H9 (cell line): Measurements from ENCODE around the gene RNF217. TPM values are rescaled to one million over a fixed set of nuclear protein-coding genes. Genes with fewer than 3 reads are reported as not detected.
"Not testable (repeated sequence)": the region's sequence is repeated elsewhere in the genome, so short reads cannot be mapped to it uniquely, and the experiment has no call there.

Experiments
- DNase-seq: peaks from one replicate; pipeline ENCODE4 v3.0.0-alpha.2; 2017
- H2AFZ ChIP-seq: one replicate; pipeline ENCODE4 v1.6.1; 2013; ENCODE audit warnings: mild to moderate bottlenecking, low read length, control low read depth, moderate library complexity
- H2AK5ac ChIP-seq: 2 replicates; pipeline ENCODE4 v1.6.1; 2013; ENCODE audit warnings: low read length, control low read depth, mixed read lengths; ENCODE audit not compliant: insufficient read length
- H2BK120ac ChIP-seq: one replicate; pipeline ENCODE4 v1.6.1; 2013; ENCODE audit warnings: low read depth, mild to moderate bottlenecking, low read length, control low read depth, inconsistent platforms; ENCODE audit not compliant: poor library complexity, severe bottlenecking
- H2BK12ac ChIP-seq: 2 replicates; pipeline ENCODE4 v1.6.1; 2013; ENCODE audit warnings: low read length, control low read depth, mixed read lengths, low read depth; ENCODE audit not compliant: insufficient read length
- H2BK15ac ChIP-seq: 2 replicates; pipeline ENCODE4 v1.6.1; 2013; ENCODE audit warnings: low read depth, low read length, control low read depth
- H2BK20ac ChIP-seq: one replicate; pipeline ENCODE4 v1.6.1; 2013; ENCODE audit warnings: low read depth, mild to moderate bottlenecking, low read length, control low read depth, inconsistent platforms; ENCODE audit not compliant: poor library complexity, severe bottlenecking
- H2BK5ac ChIP-seq: 2 replicates; pipeline ENCODE4 v1.6.1; 2013; ENCODE audit warnings: low read length, control low read depth, mixed read lengths; ENCODE audit not compliant: insufficient read length
- H3K14ac ChIP-seq: 2 replicates; pipeline ENCODE4 v1.6.1; 2013; ENCODE audit warnings: low read length, control low read depth; ENCODE audit not compliant: insufficient read depth
- H3K18ac ChIP-seq: 2 replicates; pipeline ENCODE4 v1.6.1; 2013; ENCODE audit warnings: low read depth, mild to moderate bottlenecking, mixed read lengths, low read length, control low read depth; ENCODE audit not compliant: insufficient read length
- H3K23ac ChIP-seq: 2 replicates; pipeline ENCODE4 v1.6.1; 2013; ENCODE audit warnings: low read length, control low read depth, mixed read lengths, low read depth; ENCODE audit not compliant: insufficient read length
- H3K23me2 ChIP-seq: 2 replicates; pipeline ENCODE4 v1.6.1; 2013; ENCODE audit warnings: low read depth, mild to moderate bottlenecking, mixed read lengths, low read length, control low read depth; ENCODE audit not compliant: insufficient read length, poor library complexity, severe bottlenecking
- H3K27ac ChIP-seq: 2 replicates; pipeline ENCODE4 v1.5.1; 2013; ENCODE audit warnings: low read length, control low read depth, mixed read lengths, low read depth; ENCODE audit not compliant: insufficient read length
- H3K27me3 ChIP-seq: 2 replicates; pipeline ENCODE4 v1.6.1; 2013; ENCODE audit warnings: low read length, control low read depth, inconsistent platforms; ENCODE audit not compliant: insufficient read depth
- H3K4ac ChIP-seq: 2 replicates; pipeline ENCODE4 v1.6.1; 2013; ENCODE audit warnings: low read depth, mild to moderate bottlenecking, control low read depth, inconsistent platforms, low read length, moderate library complexity
- H3K4me1 ChIP-seq: 2 replicates; pipeline ENCODE4 v1.6.1; 2013; ENCODE audit warnings: low read length, control low read depth, inconsistent platforms; ENCODE audit not compliant: insufficient read depth
- H3K4me2 ChIP-seq: 2 replicates; pipeline ENCODE4 v1.6.1; 2013; ENCODE audit warnings: low read length, control low read depth, mixed read lengths; ENCODE audit not compliant: insufficient read length, insufficient read depth
- H3K56ac ChIP-seq: 2 replicates; pipeline ENCODE4 v1.6.1; 2013; ENCODE audit warnings: low read depth, mild to moderate bottlenecking, mixed read lengths, low read length, control low read depth; ENCODE audit not compliant: insufficient read length
- H3K79me1 ChIP-seq: 2 replicates; pipeline ENCODE4 v1.6.1; 2013; ENCODE audit warnings: low read depth, mild to moderate bottlenecking, moderate library complexity, low read length, control low read depth, inconsistent platforms; ENCODE audit not compliant: insufficient read depth, poor library complexity, severe bottlenecking
- H3K79me2 ChIP-seq: 2 replicates; pipeline ENCODE4 v1.6.1; 2013; ENCODE audit warnings: low read length, control low read depth, inconsistent platforms; ENCODE audit not compliant: insufficient read depth
- H3K9ac ChIP-seq: 2 replicates; pipeline ENCODE4 v1.6.1; 2013; ENCODE audit warnings: low read length, control low read depth, mixed read lengths; ENCODE audit not compliant: insufficient read length; ENCODE audit errors: extremely low read depth
- H3K9me3 ChIP-seq: one replicate; pipeline ENCODE4 v1.6.1; 2013; ENCODE audit warnings: low read depth, low read length, inconsistent platforms; ENCODE audit not compliant: control insufficient read depth
- H3T11ph ChIP-seq: one replicate; pipeline ENCODE4 v1.6.1; 2013; ENCODE audit warnings: mild to moderate bottlenecking, low read length, control low read depth, inconsistent platforms
- H4K20me1 ChIP-seq: one replicate; pipeline ENCODE4 v1.6.1; 2013; ENCODE audit not compliant: control insufficient read depth, insufficient read length, insufficient read depth
- H4K5ac ChIP-seq: 2 replicates; pipeline ENCODE4 v1.6.1; 2013; ENCODE audit warnings: low read depth, mild to moderate bottlenecking, mixed read lengths, low read length, control low read depth; ENCODE audit not compliant: insufficient read length
- H4K8ac ChIP-seq: replicated peaks from 2 replicates; pipeline ENCODE4 v1.6.1; 2013; ENCODE audit warnings: low read length, control low read depth, mixed read lengths, low read depth; ENCODE audit not compliant: insufficient read length
- H4K91ac ChIP-seq: 2 replicates; pipeline ENCODE4 v1.6.1; 2013; ENCODE audit warnings: low read depth, mild to moderate bottlenecking, moderate library complexity, mixed read lengths, low read length, control low read depth; ENCODE audit not compliant: insufficient read length
- H3K27ac Mint-ChIP-seq, 3 experiments: 2 replicates in 2 of 3; 3 replicates in 1 of 3; pipeline ENCODE4 v1.8.0; 2020 to 2021; ENCODE audit warnings: mixed read lengths in 3 of 3, mild to moderate bottlenecking in 1 of 3, moderate library complexity in 1 of 3
- H3K27me3 Mint-ChIP-seq: 2 replicates; pipeline ENCODE4 v1.8.0; 2021; ENCODE audit warnings: low read depth, mild to moderate bottlenecking, moderate library complexity, mixed read lengths
- H3K36me3 Mint-ChIP-seq, 3 experiments: 2 replicates in 2 of 3; 3 replicates in 1 of 3; pipeline ENCODE4 v1.8.0; 2020 to 2021; ENCODE audit warnings: low read depth in 3 of 3, mixed read lengths in 3 of 3; ENCODE audit not compliant: insufficient read depth in 1 of 3
- H3K4me1 Mint-ChIP-seq, 2 experiments: 2 replicates each; pipeline ENCODE4 v1.8.0; 2020; ENCODE audit warnings: mixed read lengths in 2 of 2
- H3K4me3 Mint-ChIP-seq, 2 experiments: 2 replicates in 1 of 2; 3 replicates in 1 of 2; pipeline ENCODE4 v1.8.0; 2020 to 2021; ENCODE audit warnings: mild to moderate bottlenecking in 2 of 2, mixed read lengths in 2 of 2, moderate library complexity in 1 of 2
- H3K9me3 Mint-ChIP-seq, 2 experiments: 2 replicates in 1 of 2; 3 replicates in 1 of 2; pipeline ENCODE4 v1.8.0; 2020; ENCODE audit warnings: mild to moderate bottlenecking in 2 of 2, mixed read lengths in 2 of 2, moderate library complexity in 1 of 2
- CTCF ChIP-seq: fragments of 200-600 bp; sonication (generic); conservative IDR thresholded peaks from 3 replicates; pipeline ENCODE4 v1.8.0; 2021; ENCODE audit warnings: antibody characterized with exemption, mild to moderate bottlenecking
- WGBS: extraction: QIAGEN DNeasy Blood & Tissue Kit; methylation state at CpG from one replicate; pipeline ENCODE4 v1.1.7; 2013; ENCODE audit warnings: missing lambda C conversion rate, low lambda C conversion rate, mixed read lengths; ENCODE audit not compliant: insufficient read length; ENCODE audit errors: extremely low coverage; 5-methylcytosine and 5-hydroxymethylcytosine counted together
- total RNA-seq: library from RNA; stranded (reverse); gene quantifications from 2 replicates; pipeline ENCODE4 v1.2.1, GENCODE V29; 2021

Gene RNF217
- total RNA-seq, 1 experiment from 2014 or later: 9.6 TPM

DNA sequence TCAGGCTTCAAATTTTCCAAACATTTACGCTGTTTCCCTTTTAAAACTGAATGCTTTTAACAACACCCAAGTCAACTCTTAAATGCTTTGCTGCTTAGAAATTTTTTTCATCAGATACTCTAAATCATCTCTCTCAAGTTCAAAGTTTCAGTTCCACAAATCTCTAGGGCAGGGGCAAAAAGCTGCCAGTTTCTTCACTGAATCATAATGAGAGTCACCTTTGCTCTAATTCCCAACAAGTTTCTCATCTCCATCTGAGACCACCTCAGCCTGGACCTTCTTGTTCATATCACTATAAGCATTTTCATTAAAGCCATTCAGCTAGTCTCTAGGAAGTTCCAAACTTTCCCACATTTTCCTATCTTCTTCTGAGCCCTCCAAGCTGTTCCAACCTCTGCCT lies 69.1 kb downstream of the RNF217 start:
- Mint-ChIP-seq H3K4me1 (peaks cover 2 to 3% of the 10 kb centered on the region in 2 experiments; a peak in 2 of 4 replicates), H3K27me3 (no peaks in the 10 kb centered on the region), H3K4me3 (no peak overlapping the region), H3K9me3 (peaks cover 7 to 10% of the 10 kb centered on the region in 2 experiments; a peak in 2 of 5 replicates), H3K27ac (no peak overlapping the region), H3K36me3 (peaks cover 11 to 22% (median 14%) of the 10 kb centered on the region in 3 experiments; a peak in 6 of 7 replicates)
- Histone ChIP-seq H3K9me3 (no peaks in the 10 kb centered on the region), H4K20me1 (no peaks in the 10 kb centered on the region), H3K56ac (no peak overlapping the region), H3K4me2 (no peak overlapping the region), H3K27me3 (no peaks in the 10 kb centered on the region), H3K4ac (no peak overlapping the region), H3K27ac (no peak overlapping the region), H4K91ac (no peak overlapping the region), H2BK12ac (no peak overlapping the region), H3T11ph (no peak overlapping the region), H2BK20ac (no peak overlapping the region), H3K23me2 (no peaks in the 10 kb centered on the region), H4K8ac (no peak overlapping the region), H2BK5ac (no peak overlapping the region), H2BK120ac (no peak overlapping the region), H3K4me1 (no peaks in the 10 kb centered on the region), H3K9ac (no peak overlapping the region), H2BK15ac (no peak overlapping the region), H2AFZ (no peak overlapping the region), H3K14ac (no peak overlapping the region), H2AK5ac (no peak overlapping the region), H3K79me2 (no peaks in the 10 kb centered on the region), H4K5ac (no peak overlapping the region), H3K18ac (no peak overlapping the region), H3K79me1 (no peaks in the 10 kb centered on the region), H3K23ac (no peak overlapping the region)
- WGBS: no CpG with 5 or more reads among the region's 1 CpG
- DNase-seq: no peak
- no peak for TF ChIP-seq CTCF

GRCh38 chr6:125034929-125035328 lies 72.7 kb downstream of the RNF217 start:
- DNase-seq, H3K4me2 ChIP-seq, H3K23me2 ChIP-seq, H3K18ac ChIP-seq, H2AFZ ChIP-seq, H2BK12ac ChIP-seq, H3K4ac ChIP-seq, H3K4me1 ChIP-seq, H3K4me3 Mint-ChIP-seq, H3K27ac Mint-ChIP-seq, H3K56ac ChIP-seq, H2BK120ac ChIP-seq, H3K14ac ChIP-seq, H3K27ac ChIP-seq, H3K4me1 Mint-ChIP-seq, H3K27me3 Mint-ChIP-seq, H3K79me2 ChIP-seq, H2BK15ac ChIP-seq, H4K8ac ChIP-seq, H3T11ph ChIP-seq, H4K20me1 ChIP-seq, H2AK5ac ChIP-seq, H2BK5ac ChIP-seq, H4K91ac ChIP-seq, H3K79me1 ChIP-seq, H3K9ac ChIP-seq, H2BK20ac ChIP-seq, H3K23ac ChIP-seq, H4K5ac ChIP-seq, H3K9me3 ChIP-seq, H3K27me3 ChIP-seq, H3K9me3 Mint-ChIP-seq: not testable (repeated sequence)
- H3K36me3 Mint-ChIP-seq: peaks cover 8 to 19% (median 14%) of the 10 kb centered on the region in 3 experiments; a peak in 5 of 7 replicates
